Posterior cingulate gyrus (tissue), 11 donors: ENCODE measurements around the gene HIPK3.
"Not testable (repeated sequence)": the region's sequence is repeated elsewhere in the genome, so short reads cannot be mapped to it uniquely, and the experiment has no call there.

ENCODE experiments used
- DNase-seq, 10 donors: peaks; one replicate each; pipeline versions ENCODE4 v3.0.0 to v3.0.0-alpha.2; 2020 to 2021; ENCODE audit warnings: mixed read lengths in 3 of 10
- intact Hi-C: fragments of 100-400 bp; cut with DNase I; formaldehyde crosslinking; loops from one replicate; pipeline ENCODE4 v1.15.1; 2023

HIPK3 gene

GRCh38 chr11:33257160-33257896 is at the start of gene HIPK3:
HIPK3 (plus strand) TSS chr11:33257381.
- intact Hi-C loops = loop anchor here (2.0 to 5.0 kb wide), 2 partner anchors 97 to 220 kb away; partner anchors contain the start of genes CSTF3 and TCP11L1
- peak; percentile 63 to 96 (median 71) for DNase-seq

- intact Hi-C loops = no loop called here
- no peak for DNase-seq
Observed at GRCh38 chr11:33207408-33207985, 49.7 kb upstream of the HIPK3 start.

- intact Hi-C loops = no loop called here
- no peak for DNase-seq
Observed at GRCh38 chr11:33208150-33208549, 49.0 kb upstream of the HIPK3 start.

- intact Hi-C loops = no loop called here
- DNase-seq = no peak
Observed at GRCh38 chr11:33211153-33211552, 46.0 kb upstream of the HIPK3 start.

- DNase-seq = no peak
- intact Hi-C loops = no loop called here
Observed at GRCh38 chr11:33211580-33211979, 45.6 kb upstream of the HIPK3 start.

GRCh38 chr11:33214187-33214586 is 43.0 kb upstream of the HIPK3 start:
- DNase-seq = no peak
- intact Hi-C loops = no loop called here

GRCh38 chr11:33214767-33215166 is 42.4 kb upstream of the HIPK3 start:
- intact Hi-C loops = no loop called here

GRCh38 chr11:33216676-33217075 is 40.5 kb upstream of the HIPK3 start:
- DNase-seq, intact Hi-C loops: not testable (repeated sequence)

More at GRCh38 chr11:33214767-33215166, 42.4 kb upstream of the HIPK3 start:
- no peak for DNase-seq

- no peak for DNase-seq
- intact Hi-C loops = no loop called here
Observed at GRCh38 chr11:33222052-33222750, 35.0 kb upstream of the HIPK3 start.

- intact Hi-C loops = no loop called here
- DNase-seq = no peak
Observed at GRCh38 chr11:33225371-33225770, 31.8 kb upstream of the HIPK3 start.

GRCh38 chr11:33227578-33228261 is 29.5 kb upstream of the HIPK3 start:
- intact Hi-C loops = no loop called here

GRCh38 chr11:33234397-33235190 is 22.6 kb upstream of the HIPK3 start:
- intact Hi-C loops = no loop called here
- no peak for DNase-seq

More at GRCh38 chr11:33227578-33228261, 29.5 kb upstream of the HIPK3 start:
- no peak for DNase-seq

GRCh38 chr11:33237039-33237597 is 20.1 kb upstream of the HIPK3 start:
- intact Hi-C loops = no loop called here
- DNase-seq = no peak

- no peak for DNase-seq
- intact Hi-C loops = no loop called here
Observed at GRCh38 chr11:33242575-33242974, 14.6 kb upstream of the HIPK3 start.

GRCh38 chr11:33243654-33244053 is 13.5 kb upstream of the HIPK3 start:
- intact Hi-C loops = not testable (repeated sequence)

GRCh38 chr11:33248416-33248971 is 8.7 kb upstream of the HIPK3 start:
- no peak for DNase-seq
- intact Hi-C loops = no loop called here

More at GRCh38 chr11:33243654-33244053, 13.5 kb upstream of the HIPK3 start:
- peak in 1 of 10 donors; percentile 67 for DNase-seq

- no peak for DNase-seq
- intact Hi-C loops = loop anchor here (2.0 to 5.0 kb wide), 2 partner anchors 95 to 219 kb away; partner anchors contain the start of genes CSTF3 and TCP11L1
Observed at GRCh38 chr11:33256031-33256812, 959 bp upstream of the HIPK3 start.

GRCh38 chr11:33256813-33257159 is 395 bp upstream of the HIPK3 start:
- no peak for DNase-seq
- intact Hi-C loops = loop anchor here (2.0 to 5.0 kb wide), 2 partner anchors 96 to 219 kb away; partner anchors contain the start of genes CSTF3 and TCP11L1
